Measurements from ENCODE around the gene APBB2. TPM values are rescaled to one million over a fixed set of nuclear protein-coding genes. Genes with fewer than 3 reads are reported as not detected.

The APBB2 gene
- total and polyA plus RNA-seq, 2 of the 8 experiments (the other 6 are each of a cell fraction or from before 2014, with no cell fraction given): 58.7 to 59.4 TPM

DNA sequence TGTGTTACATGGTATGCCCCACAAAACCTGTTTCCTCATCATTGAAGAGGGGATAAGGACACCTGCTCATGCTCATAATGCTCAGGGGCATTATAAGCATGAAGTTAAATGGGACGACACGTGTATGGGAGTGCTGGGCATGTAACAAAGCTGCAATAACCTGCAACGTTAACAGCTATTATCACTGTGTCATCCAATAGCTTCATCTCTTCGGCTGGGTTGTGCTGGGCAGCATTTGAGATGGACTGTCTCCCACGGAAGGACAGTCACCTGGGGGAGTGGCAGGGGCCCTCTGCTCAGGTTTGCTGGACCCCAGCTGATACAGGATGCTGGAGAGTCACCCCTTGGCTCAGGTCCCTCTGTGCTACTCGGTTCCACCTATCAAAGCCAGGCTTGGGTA, 370.1 kb downstream of the APBB2 start:
- no peak overlapping the region for H3K4me3 ChIP-seq (ENCODE audit: extremely low read depth in 1 of 4, insufficient read depth in 2 of 4, low read depth in 3 of 4, low read length in 4 of 4)
- ChIA-PET POLR2A (ENCODE audit: partially characterized antibody) (interaction anchor here (1.2 to 5.7 kb wide), 5 partner anchors 10 to 413 kb away, joined by 3 to 37 read pairs (median 3); partner anchors contain the start of gene UCHL1), CTCF (ENCODE audit: partially characterized antibody) (interaction anchor here (1.0 to 8.9 kb wide), 9 partner anchors 10 to 110 kb away, joined by 3 to 97 read pairs (median 6); no protein-coding TSS in a partner anchor)
- H3K14ac ChIP-seq (ENCODE audit: insufficient read length): no peak overlapping the region
- no peak overlapping the region for H2AK5ac ChIP-seq (ENCODE audit: low read depth, low read length)
- no peak overlapping the region for H3K23ac ChIP-seq (ENCODE audit: insufficient read length)
- no peak overlapping the region for H3K18ac ChIP-seq (ENCODE audit: extremely low read depth, low read length)
- no peak overlapping the region for H3K4me2 ChIP-seq (ENCODE audit: insufficient read depth in 1 of 2, low read depth in 2 of 2, low read length in 2 of 2)
- peaks cover 15% of the 10 kb centered on the region; the same call in 1 of the 2 replicates for H3K79me1 ChIP-seq (ENCODE audit: low read depth, low read length)
- H2BK5ac ChIP-seq (ENCODE audit: low read depth, low read length): no peak overlapping the region
- 83% methylated on average over 6 of the region's 6 CpGs; no CpG with 5 or more reads in 1 of the 2 experiments for WGBS, 2 experiments (ENCODE audit: extremely low coverage in 1 of 2, insufficient coverage in 1 of 2, insufficient read length in 1 of 2, insufficient replicate concordance in 2 of 2, low coverage in 1 of 2, low lambda C conversion rate in 2 of 2, missing lambda C conversion rate in 1 of 2)
- H3K9ac ChIP-seq (replicated peaks in 1 of 4; ENCODE audit: extremely low read depth in 1 of 4, low read depth in 3 of 4, low read length in 3 of 4): no peak overlapping the region
- H4K5ac ChIP-seq (ENCODE audit: insufficient read length, low read depth, low read length): no peak overlapping the region
- no peak for FAIRE-seq
- H3K9me3 ChIP-seq (ENCODE audit: insufficient read depth in 2 of 2, low read depth in 1 of 2, low read length in 1 of 2): no peaks in the 10 kb centered on the region
- no peak overlapping the region for H2BK12ac ChIP-seq (ENCODE audit: low read depth, low read length)
- H2BK15ac ChIP-seq (ENCODE audit: low read length): no peak overlapping the region
- no peak overlapping the region for H3K27ac ChIP-seq (ENCODE audit: low read depth, low read length)
- H3K56ac ChIP-seq (replicated peaks; ENCODE audit: insufficient read length, low read depth, low read length): no peak overlapping the region
- H3K23me2 ChIP-seq (ENCODE audit: low read depth, low read length): no peaks in the 10 kb centered on the region
- TF ChIP-seq SIX5 (IDR thresholded peaks at IDR 0.05; ENCODE audit: low read depth, low read length): no peak
- no peak overlapping the region for H2AFZ ChIP-seq (ENCODE audit: low read length)
- H3K36me3 ChIP-seq (ENCODE audit: control insufficient read depth in 2 of 4, insufficient read depth in 4 of 4, low read length in 3 of 4): peaks cover 0 to 3% (median 0%) of the 10 kb centered on the region in 4 experiments; a peak in 1 of 8 replicates
- H3K4me1 ChIP-seq (replicated peaks in 1 of 4; ENCODE audit: control insufficient read depth in 3 of 4, insufficient read depth in 4 of 4, low read length in 3 of 4): peaks cover 0 to 10% (median 5%) of the 10 kb centered on the region in 4 experiments; a peak in 4 of 7 replicates
- no peak overlapping the region for H2BK20ac ChIP-seq (ENCODE audit: low read length)
- peaks cover 0 to 82% of the 10 kb centered on the region in 2 experiments; a peak in 2 of 4 replicates for H3K79me2 ChIP-seq (ENCODE audit: control insufficient read depth in 1 of 2, insufficient read depth in 2 of 2, low read length in 2 of 2)
- H4K20me1 ChIP-seq (replicated peaks in 1 of 2; ENCODE audit: control insufficient read depth in 1 of 2, insufficient read depth in 2 of 2, low read length in 2 of 2): peaks cover 13 to 14% of the 10 kb centered on the region in 2 experiments
- H4K8ac ChIP-seq (ENCODE audit: extremely low read depth, insufficient read depth, low read length): no peak overlapping the region
- no peaks in the 10 kb centered on the region for H3K27me3 ChIP-seq (replicated peaks in 1 of 4; ENCODE audit: control insufficient read depth in 3 of 4, extremely low read depth in 1 of 4, insufficient read depth in 3 of 4, low read length in 3 of 4)
- no peak overlapping the region for H4K91ac ChIP-seq (replicated peaks; ENCODE audit: insufficient read length, low read length)
- H2BK120ac ChIP-seq (replicated peaks; ENCODE audit: low read depth, low read length): no peak overlapping the region
- no peak for DNase-seq (ENCODE audit: low read depth in 1 of 2, low spot score in 2 of 2)
- H3K4ac ChIP-seq (replicated peaks; ENCODE audit: insufficient read length, low read depth, low read length): no peak overlapping the region

Measured in H1 (cell line).